ENCODE measurements around the gene CDH4. TPM values are rescaled to one million over a fixed set of nuclear protein-coding genes. Genes with fewer than 3 reads are reported as not detected.
"Not testable (repeated sequence)": the region's sequence is repeated elsewhere in the genome, so short reads cannot be mapped to it uniquely, and the experiment has no call there.

The CDH4 gene
- total and polyA plus RNA-seq, 2 of the 4 experiments (the other 2 are of a cell fraction) = 1.6 to 3.5 TPM

DNA sequence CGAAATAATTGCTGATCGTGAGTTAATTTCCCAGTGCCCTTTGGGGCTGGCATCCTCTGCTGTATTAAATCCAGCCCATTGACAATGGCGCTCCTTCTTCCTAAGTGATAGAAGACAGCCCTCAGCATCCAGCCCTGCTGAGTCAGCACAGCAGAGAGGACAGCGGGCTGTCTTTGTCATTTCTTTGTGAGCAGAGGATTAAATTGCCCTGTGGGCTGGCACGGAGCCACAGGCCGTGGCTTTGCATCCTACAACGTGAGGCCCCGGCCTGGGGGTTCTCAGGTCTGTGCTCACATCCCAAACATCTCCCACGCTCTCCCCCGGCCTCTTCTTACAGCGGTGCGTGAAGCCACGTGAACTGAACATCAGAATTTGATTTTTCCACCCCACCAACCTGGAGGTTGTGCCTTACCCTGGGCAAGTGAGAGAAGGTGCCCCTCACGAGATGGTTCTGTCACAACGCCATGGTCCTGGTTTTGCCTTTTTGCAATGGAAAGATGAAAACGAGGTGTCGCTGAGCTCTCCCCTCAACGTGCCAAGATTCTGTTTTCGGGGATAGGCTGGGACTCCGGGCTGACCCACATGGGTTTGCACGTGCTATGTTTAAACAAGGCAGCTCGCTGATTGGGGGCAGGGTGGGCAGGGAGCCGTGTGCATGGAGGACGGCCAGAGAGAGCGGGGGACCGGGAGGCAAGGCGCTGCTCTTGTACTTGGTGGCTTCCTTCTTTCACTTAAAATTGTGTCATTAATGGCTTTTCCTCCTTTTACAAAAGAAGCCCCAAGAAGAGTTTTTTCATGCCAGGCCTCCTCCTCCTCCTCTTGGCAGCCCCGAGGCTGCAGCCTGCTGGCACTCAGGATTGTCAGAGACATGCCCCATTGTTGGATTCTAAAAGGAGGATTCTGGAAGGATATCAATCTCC, 19.5 kb downstream of the CDH4 start:
- Histone ChIP-seq H2AK5ac (ENCODE audit: low read depth, low read length) (no peak overlapping the region), H3K27ac (ENCODE audit: insufficient read depth, low read length) (no peak overlapping the region), H3K27me3 (ENCODE audit: control insufficient read depth, insufficient read depth, low read length) (no peaks in the 10 kb centered on the region), H3K18ac (ENCODE audit: low read depth, low read length) (no peak overlapping the region), H4K20me1 (ENCODE audit: insufficient read depth, low read length) (peaks cover 3% of the 10 kb centered on the region; the same call in 1 of the 2 replicates), H4K8ac (ENCODE audit: low read depth in 2 of 2, low read length in 2 of 2) (no peak overlapping the region), H3K36me3 (ENCODE audit: control insufficient read depth, insufficient read depth, low read length) (no peaks in the 10 kb centered on the region), H3K23ac (ENCODE audit: low read depth, low read length) (no peak overlapping the region), H3K4me1 (ENCODE audit: control insufficient read depth, insufficient read depth, low read length) (no peaks in the 10 kb centered on the region), H4K5ac (ENCODE audit: low read depth, low read length) (no peak overlapping the region), H3K4me2 (ENCODE audit: low read depth, low read length) (no peak overlapping the region; the same call in 1 of the 2 replicates), H2BK15ac (ENCODE audit: low read depth, low read length) (no peak overlapping the region), H3K79me1 (ENCODE audit: low read depth in 1 of 2, low read length in 2 of 2) (peaks cover 0 to 4% of the 10 kb centered on the region in 2 experiments; a peak in 2 of 4 replicates), H3K9me3 (ENCODE audit: control insufficient read depth, insufficient read depth, low read length) (no peaks in the 10 kb centered on the region), H2BK5ac (ENCODE audit: low read depth, low read length, poor library complexity, severe bottlenecking) (no peak overlapping the region), H3K4ac (ENCODE audit: low read depth, low read length) (no peak overlapping the region), H3K9me1 (ENCODE audit: insufficient read depth, low read length) (no peaks in the 10 kb centered on the region), H2AK9ac (replicated peaks; ENCODE audit: low read depth, low read length, poor library complexity) (peak overlapping the region; percentile 5), H2BK20ac (ENCODE audit: low read depth, low read length) (no peak overlapping the region), H3K14ac (replicated peaks; ENCODE audit: low read depth, low read length) (no peak overlapping the region), H3K56ac (ENCODE audit: extremely low read depth, insufficient read depth, low read length) (no peak overlapping the region), H2BK120ac (ENCODE audit: low read depth, low read length) (no peak overlapping the region), H3K9ac (ENCODE audit: low read depth, low read length) (no peak overlapping the region), H4K91ac (ENCODE audit: insufficient read depth, low read depth, low read length) (no peak overlapping the region), H2AFZ (replicated peaks; ENCODE audit: low read length, poor library complexity) (no peak overlapping the region), H3K4me3 (ENCODE audit: insufficient read depth, low read depth, low read length) (no peak overlapping the region)
- WGBS, 2 experiments (ENCODE audit: extremely low coverage in 2 of 2, insufficient read length in 1 of 2) = 57% methylated on average over 3 of the region's 28 CpGs; no CpG with 5 or more reads in 1 of the 2 experiments
- dilution Hi-C loops (cut with HindIII; ENCODE audit: low sequenced_read_pairs, unreplicated experiment) (no loop called here), in situ Hi-C loops (cut with MboI; ENCODE audit: low sequenced_read_pairs) (loop anchor here (25.0 kb wide), 1 partner anchor 616 kb away; no protein-coding TSS in a partner anchor), intact Hi-C loops (cut with micrococcal nuclease) (no loop called here)
- POLR2A ChIA-PET (ENCODE audit: unreplicated experiment) = no interaction called here
- no peak for DNase-seq
- ATAC-seq (ENCODE audit: low read depth) = peak; percentile 27
- no TSS peak for BruUV-seq (replicated peaks)
- TF ChIP-seq MAFK (IDR thresholded peaks at IDR 0.05; ENCODE audit: low read depth, low read length) (peak; percentile 90), FOS (IDR thresholded peaks at IDR 0.05; ENCODE audit: low read depth, low read length) (no peak)
- CTCF ChIA-PET = no interaction called here

- H3K23ac ChIP-seq (ENCODE audit: low read depth, low read length); H3K27ac ChIP-seq (ENCODE audit: insufficient read depth, low read length); H2BK20ac ChIP-seq (ENCODE audit: low read depth, low read length); H3K4ac ChIP-seq (ENCODE audit: low read depth, low read length); H3K4me1 ChIP-seq (ENCODE audit: control insufficient read depth, insufficient read depth, low read length); dilution Hi-C loops (cut with HindIII; ENCODE audit: low sequenced_read_pairs, unreplicated experiment); H4K91ac ChIP-seq (ENCODE audit: insufficient read depth, low read depth, low read length); H3K9ac ChIP-seq (ENCODE audit: low read depth, low read length); DNase-seq; H2BK5ac ChIP-seq (ENCODE audit: low read depth, low read length, poor library complexity, severe bottlenecking); H4K20me1 ChIP-seq (ENCODE audit: insufficient read depth, low read length); CTCF ChIA-PET; H3K4me2 ChIP-seq (ENCODE audit: low read depth, low read length); H3K9me3 ChIP-seq (ENCODE audit: control insufficient read depth, insufficient read depth, low read length); ATAC-seq (ENCODE audit: low read depth); H2BK15ac ChIP-seq (ENCODE audit: low read depth, low read length); H3K27me3 ChIP-seq (ENCODE audit: control insufficient read depth, insufficient read depth, low read length); H3K4me3 ChIP-seq (ENCODE audit: insufficient read depth, low read depth, low read length); BruUV-seq (replicated peaks); intact Hi-C loops (cut with micrococcal nuclease); POLR2A ChIA-PET (ENCODE audit: unreplicated experiment); H2BK120ac ChIP-seq (ENCODE audit: low read depth, low read length); H2AFZ ChIP-seq (replicated peaks; ENCODE audit: low read length, poor library complexity); H3K79me1 ChIP-seq (ENCODE audit: low read depth in 1 of 2, low read length in 2 of 2); H4K8ac ChIP-seq (ENCODE audit: low read depth in 2 of 2, low read length in 2 of 2); H2AK5ac ChIP-seq (ENCODE audit: low read depth, low read length); H3K18ac ChIP-seq (ENCODE audit: low read depth, low read length); H3K56ac ChIP-seq (ENCODE audit: extremely low read depth, insufficient read depth, low read length); H3K36me3 ChIP-seq (ENCODE audit: control insufficient read depth, insufficient read depth, low read length); H4K5ac ChIP-seq (ENCODE audit: low read depth, low read length); H3K14ac ChIP-seq (replicated peaks; ENCODE audit: low read depth, low read length); H2AK9ac ChIP-seq (replicated peaks; ENCODE audit: low read depth, low read length, poor library complexity); H3K9me1 ChIP-seq (ENCODE audit: insufficient read depth, low read length): not testable (repeated sequence)
- in situ Hi-C loops (cut with MboI; ENCODE audit: low sequenced_read_pairs) = loop anchor here (25.0 kb wide), 1 partner anchor 614 kb away; no protein-coding TSS in a partner anchor
- 100% methylated on average over 3 of the region's 7 CpGs; no CpG with 5 or more reads in 1 of the 2 experiments for WGBS, 2 experiments (ENCODE audit: extremely low coverage in 2 of 2, insufficient read length in 1 of 2)
These were observed 21.0 kb downstream of the CDH4 start for GRCh38 chr20:61273024-61273423.

Measured in IMR-90 (cell line).